ENCODE results near the gene CRIM1.

Gene CRIM1

DNA sequence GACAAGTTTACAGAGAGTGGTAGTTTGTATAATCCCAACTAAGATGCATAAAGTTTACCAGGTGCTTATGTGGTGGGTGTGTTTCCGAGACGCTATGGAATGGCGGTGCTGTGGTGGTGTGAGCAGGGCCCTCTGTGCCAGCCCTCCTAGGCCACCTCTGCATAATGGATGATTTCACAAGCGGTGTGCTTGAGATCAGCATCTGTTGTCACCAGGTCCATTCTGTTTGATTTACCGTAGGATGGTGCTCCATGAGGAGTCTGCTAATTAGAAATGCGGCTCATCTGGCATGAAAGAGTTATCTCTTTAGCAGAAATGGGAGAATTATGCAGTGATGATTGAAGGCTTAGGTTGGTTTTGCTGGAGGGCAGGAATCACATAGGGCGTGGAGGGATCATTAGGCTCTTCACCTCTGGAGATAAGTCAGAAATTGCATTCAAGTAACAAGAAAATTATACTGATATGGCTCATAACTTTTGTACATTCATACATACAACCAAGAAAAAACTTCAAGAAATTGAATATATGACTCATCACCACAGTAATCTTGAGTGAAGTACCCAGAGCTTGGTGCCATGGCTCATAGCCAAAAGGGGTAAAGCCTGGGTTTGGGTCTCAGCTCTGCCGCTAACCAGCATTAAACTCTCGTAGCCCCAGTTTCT is 41.4 kb downstream of the CRIM1 start:
- Histone ChIP-seq H3K9ac (ENCODE audit: low read depth, low read length, poor library complexity, severe bottlenecking) (no peak overlapping the region), H3K4me2 (ENCODE audit: low read depth, low read length, poor library complexity, severe bottlenecking) (no peak overlapping the region), H4K20me1 (ENCODE audit: insufficient read depth, low read length, poor library complexity, severe bottlenecking) (no peaks in the 10 kb centered on the region), H3K27me3 (ENCODE audit: insufficient read depth, low read length, poor library complexity, severe bottlenecking) (no peaks in the 10 kb centered on the region), H3K9me3 (ENCODE audit: insufficient read depth, low read depth, low read length) (no peaks in the 10 kb centered on the region), H3F3A (ENCODE audit: low read depth) (no peaks in the 10 kb centered on the region), H3K79me2 (ENCODE audit: insufficient read depth, low read length) (no peaks in the 10 kb centered on the region), H3K9me2 (replicated peaks; ENCODE audit: low read depth, low read length) (no peaks in the 10 kb centered on the region), H3K36me3 (ENCODE audit: insufficient read depth, low read length) (no peaks in the 10 kb centered on the region), H3K4me1 (ENCODE audit: insufficient read depth, low read length, poor library complexity, severe bottlenecking) (no peaks in the 10 kb centered on the region), H3K4me3 (ENCODE audit: low read length, poor library complexity, severe bottlenecking) (no peak overlapping the region), H2AFZ (ENCODE audit: low read length) (no peak overlapping the region)
- TF ChIP-seq EZH2phosphoT487 (IDR thresholded peaks at IDR 0.05; ENCODE audit: borderline replicate concordance): no peak
- TF ChIP-seq, protein P1, sequence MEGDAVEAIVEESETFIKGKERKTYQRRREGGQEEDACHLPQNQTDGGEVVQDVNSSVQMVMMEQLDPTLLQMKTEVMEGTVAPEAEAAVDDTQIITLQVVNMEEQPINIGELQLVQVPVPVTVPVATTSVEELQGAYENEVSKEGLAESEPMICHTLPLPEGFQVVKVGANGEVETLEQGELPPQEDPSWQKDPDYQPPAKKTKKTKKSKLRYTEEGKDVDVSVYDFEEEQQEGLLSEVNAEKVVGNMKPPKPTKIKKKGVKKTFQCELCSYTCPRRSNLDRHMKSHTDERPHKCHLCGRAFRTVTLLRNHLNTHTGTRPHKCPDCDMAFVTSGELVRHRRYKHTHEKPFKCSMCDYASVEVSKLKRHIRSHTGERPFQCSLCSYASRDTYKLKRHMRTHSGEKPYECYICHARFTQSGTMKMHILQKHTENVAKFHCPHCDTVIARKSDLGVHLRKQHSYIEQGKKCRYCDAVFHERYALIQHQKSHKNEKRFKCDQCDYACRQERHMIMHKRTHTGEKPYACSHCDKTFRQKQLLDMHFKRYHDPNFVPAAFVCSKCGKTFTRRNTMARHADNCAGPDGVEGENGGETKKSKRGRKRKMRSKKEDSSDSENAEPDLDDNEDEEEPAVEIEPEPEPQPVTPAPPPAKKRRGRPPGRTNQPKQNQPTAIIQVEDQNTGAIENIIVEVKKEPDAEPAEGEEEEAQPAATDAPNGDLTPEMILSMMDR (conservative IDR thresholded peaks at IDR 0.05; ENCODE audit: low read length): no peak

DNA sequence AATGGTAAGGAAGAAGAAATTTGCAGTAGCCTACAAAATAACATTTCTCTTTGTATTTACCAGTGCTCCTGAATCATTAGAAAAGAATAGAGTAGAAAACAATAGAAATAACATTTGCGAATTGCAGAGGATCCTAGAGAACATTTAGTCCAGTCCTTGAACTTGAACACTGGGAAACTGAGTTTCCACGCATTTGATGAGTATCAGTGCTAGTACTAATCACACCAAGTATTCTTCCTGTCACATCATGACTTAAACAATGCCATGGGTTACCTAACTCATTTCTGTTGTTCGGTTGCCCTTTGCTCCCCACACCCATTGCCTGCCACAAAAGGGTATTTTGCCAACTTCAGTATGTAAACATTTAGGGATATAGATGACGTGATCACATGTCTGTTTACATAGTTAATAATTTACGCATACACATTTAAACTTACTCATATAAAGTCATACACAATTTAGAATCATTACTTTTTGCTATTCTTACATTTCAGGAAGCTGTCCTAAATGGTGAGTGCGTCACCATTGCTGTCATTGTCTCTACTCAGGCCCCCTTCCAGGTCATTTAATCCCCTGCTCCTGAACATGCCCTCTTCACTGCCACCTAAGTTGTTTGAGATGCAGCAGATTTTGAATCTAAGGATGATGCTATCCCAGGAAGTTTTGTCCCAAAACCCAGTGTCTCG is 42.3 kb downstream of the CRIM1 start:
- Histone ChIP-seq H3F3A (ENCODE audit: low read depth) (no peaks in the 10 kb centered on the region), H3K79me2 (ENCODE audit: insufficient read depth, low read length) (no peaks in the 10 kb centered on the region)

DNA sequence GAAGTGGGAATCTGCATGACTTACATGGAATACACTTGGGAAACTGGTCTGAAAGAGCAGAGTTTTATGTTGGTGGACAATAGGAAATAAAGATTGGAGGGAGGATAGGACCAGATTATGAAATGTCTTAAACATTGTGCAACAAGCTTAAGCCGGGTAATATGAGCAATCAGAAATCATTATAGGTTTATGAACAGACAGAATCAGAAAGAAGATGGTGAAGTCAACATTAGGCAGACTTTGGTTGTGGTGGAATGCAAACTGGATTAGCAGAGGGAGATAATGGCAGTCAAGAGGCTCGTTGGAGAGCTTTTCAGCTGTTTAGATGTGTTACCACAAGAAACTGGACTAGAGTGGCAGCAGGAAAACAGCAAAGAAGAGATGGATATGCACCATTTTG is 43.5 kb downstream of the CRIM1 start:
- H3K4me1 ChIP-seq (ENCODE audit: insufficient read depth, low read length, poor library complexity, severe bottlenecking): peaks cover 3% of the 10 kb centered on the region
- no peaks in the 10 kb centered on the region for H4K20me1 ChIP-seq (ENCODE audit: insufficient read depth, low read length, poor library complexity, severe bottlenecking)
- no peaks in the 10 kb centered on the region for H3K36me3 ChIP-seq (ENCODE audit: insufficient read depth, low read length)
- no peaks in the 10 kb centered on the region for H3K79me2 ChIP-seq (ENCODE audit: insufficient read depth, low read length)
- H2AFZ ChIP-seq (ENCODE audit: low read length): no peak overlapping the region
- TF ChIP-seq EZH2phosphoT487 (IDR thresholded peaks at IDR 0.05; ENCODE audit: borderline replicate concordance): no peak
- TF ChIP-seq, protein P1 (conservative IDR thresholded peaks at IDR 0.05; ENCODE audit: low read length): no peak
- no peaks in the 10 kb centered on the region for H3K9me3 ChIP-seq (ENCODE audit: insufficient read depth, low read depth, low read length)
- no peaks in the 10 kb centered on the region for H3K9me2 ChIP-seq (replicated peaks; ENCODE audit: low read depth, low read length)
- H3K4me2 ChIP-seq (ENCODE audit: low read depth, low read length, poor library complexity, severe bottlenecking): no peak overlapping the region
- no peaks in the 10 kb centered on the region for H3F3A ChIP-seq (ENCODE audit: low read depth)
- H3K4me3 ChIP-seq (ENCODE audit: low read length, poor library complexity, severe bottlenecking): no peak overlapping the region
- no peak overlapping the region for H3K9ac ChIP-seq (ENCODE audit: low read depth, low read length, poor library complexity, severe bottlenecking)
- no peaks in the 10 kb centered on the region for H3K27me3 ChIP-seq (ENCODE audit: insufficient read depth, low read length, poor library complexity, severe bottlenecking)

More for the DNA sequence above, 42.3 kb downstream of the CRIM1 start:
- Histone ChIP-seq H3K36me3 (ENCODE audit: insufficient read depth, low read length) (no peaks in the 10 kb centered on the region), H3K9ac (ENCODE audit: low read depth, low read length, poor library complexity, severe bottlenecking) (no peak overlapping the region), H3K9me3 (ENCODE audit: insufficient read depth, low read depth, low read length) (no peaks in the 10 kb centered on the region), H2AFZ (ENCODE audit: low read length) (no peak overlapping the region), H3K4me1 (ENCODE audit: insufficient read depth, low read length, poor library complexity, severe bottlenecking) (no peaks in the 10 kb centered on the region), H3K4me2 (ENCODE audit: low read depth, low read length, poor library complexity, severe bottlenecking) (no peak overlapping the region), H3K9me2 (replicated peaks; ENCODE audit: low read depth, low read length) (no peaks in the 10 kb centered on the region), H3K27me3 (ENCODE audit: insufficient read depth, low read length, poor library complexity, severe bottlenecking) (no peaks in the 10 kb centered on the region), H3K4me3 (ENCODE audit: low read length, poor library complexity, severe bottlenecking) (no peak overlapping the region), H4K20me1 (ENCODE audit: insufficient read depth, low read length, poor library complexity, severe bottlenecking) (no peaks in the 10 kb centered on the region)
- TF ChIP-seq, protein P1 (conservative IDR thresholded peaks at IDR 0.05; ENCODE audit: low read length): no peak
- TF ChIP-seq EZH2phosphoT487 (IDR thresholded peaks at IDR 0.05; ENCODE audit: borderline replicate concordance): no peak

All from Loucy (cell line).